Epidermal melanocyte (primary cell): ENCODE data around the gene EXOC4.
"Not testable (repeated sequence)": the region's sequence is repeated elsewhere in the genome, so short reads cannot be mapped to it uniquely, and the experiment has no call there.

Experiments
- DNase-seq: peaks from one replicate; pipeline ENCODE4 v3.0.0; 2011; ENCODE audit warnings: low spot score; ENCODE audit not compliant: insufficient read length

EXOC4 gene

DNA sequence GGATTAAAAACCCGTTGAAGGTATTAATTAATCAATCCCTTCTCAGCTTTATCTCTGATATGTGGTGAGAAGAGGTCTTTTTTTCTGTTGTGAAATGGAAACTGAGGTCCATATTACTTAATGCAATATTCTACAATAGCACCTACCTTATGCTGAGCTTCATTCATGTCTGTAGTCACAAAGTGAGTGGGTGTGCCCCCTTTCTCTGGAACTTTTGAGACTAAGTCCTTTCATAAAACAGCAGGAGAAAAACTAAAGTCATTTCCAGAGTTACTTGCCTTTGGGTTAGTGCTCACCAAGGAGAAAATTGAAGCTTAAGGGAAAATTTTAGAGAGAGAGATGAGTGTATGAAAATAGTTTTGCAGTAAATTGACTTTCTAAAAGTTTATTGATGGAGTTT, 61.2 kb downstream of the EXOC4 start:
- DNase-seq, result no peak

DNA sequence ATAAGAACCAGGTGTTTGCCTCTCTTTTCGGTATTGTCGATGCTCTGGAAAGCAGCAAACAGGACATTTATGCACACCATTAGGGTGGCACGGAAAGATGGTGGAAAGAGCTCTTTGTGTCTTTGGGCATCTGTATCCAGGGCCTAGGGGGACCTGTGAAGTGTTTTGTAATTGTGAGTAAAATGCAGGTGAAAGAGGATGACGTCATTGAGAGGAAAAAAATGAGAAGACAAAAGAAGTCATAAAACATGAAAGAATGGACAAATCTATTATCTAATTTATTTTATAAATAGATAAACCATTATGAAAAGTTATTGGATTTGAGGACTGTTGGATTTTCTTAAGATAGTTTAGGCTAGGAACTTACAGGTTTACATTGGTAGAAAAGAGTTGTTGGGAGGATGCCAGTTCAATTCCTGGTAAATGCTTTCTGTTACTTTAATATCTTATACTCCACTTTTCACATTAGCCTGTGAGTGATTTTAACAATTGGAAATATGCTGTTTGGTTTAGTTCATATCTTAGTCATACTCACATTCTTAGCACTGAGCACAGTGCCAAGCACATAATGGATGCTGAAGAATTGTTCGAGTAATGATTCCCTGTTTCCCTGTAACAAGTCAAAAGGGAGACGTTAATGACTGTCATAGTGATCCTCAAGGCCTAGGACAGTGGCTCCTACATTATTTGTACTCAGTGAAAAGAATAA, 62.6 kb downstream of the EXOC4 start:
- no peak for DNase-seq

GRCh38 chr7:133319842-133320241, 67.0 kb downstream of the EXOC4 start:
- DNase-seq, result no peak

GRCh38 chr7:133320891-133321290, 68.0 kb downstream of the EXOC4 start:
- DNase-seq, result no peak

GRCh38 chr7:133321366-133321765, 68.5 kb downstream of the EXOC4 start:
- DNase-seq, result not testable (repeated sequence)

DNA sequence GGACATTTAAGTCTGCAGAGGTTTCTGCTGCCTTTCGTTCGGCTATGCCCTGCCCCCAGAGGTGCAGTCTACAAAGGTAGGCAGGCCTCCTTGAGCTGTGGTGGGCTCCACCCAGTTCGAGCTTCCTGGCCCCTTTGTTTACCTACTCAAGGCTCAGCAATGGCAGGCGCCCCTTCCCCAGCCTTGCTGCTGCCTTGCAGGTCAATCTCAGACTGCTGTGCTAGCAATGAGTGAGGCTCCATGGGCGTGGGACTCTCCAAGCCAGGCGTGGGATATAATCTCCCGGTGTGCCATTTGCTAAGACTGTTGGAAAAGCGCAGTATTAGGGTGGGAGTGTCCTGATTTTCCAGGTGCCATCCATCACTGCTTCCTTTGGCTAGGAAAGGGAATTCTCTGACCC, 73.9 kb downstream of the EXOC4 start:
- not testable (repeated sequence) for DNase-seq

- not testable (repeated sequence) for DNase-seq
These were observed 75.1 kb downstream of the EXOC4 start for GRCh38 chr7:133328021-133328420.

GRCh38 chr7:133330085-133330484, 77.2 kb downstream of the EXOC4 start:
- DNase-seq, result no peak

DNA sequence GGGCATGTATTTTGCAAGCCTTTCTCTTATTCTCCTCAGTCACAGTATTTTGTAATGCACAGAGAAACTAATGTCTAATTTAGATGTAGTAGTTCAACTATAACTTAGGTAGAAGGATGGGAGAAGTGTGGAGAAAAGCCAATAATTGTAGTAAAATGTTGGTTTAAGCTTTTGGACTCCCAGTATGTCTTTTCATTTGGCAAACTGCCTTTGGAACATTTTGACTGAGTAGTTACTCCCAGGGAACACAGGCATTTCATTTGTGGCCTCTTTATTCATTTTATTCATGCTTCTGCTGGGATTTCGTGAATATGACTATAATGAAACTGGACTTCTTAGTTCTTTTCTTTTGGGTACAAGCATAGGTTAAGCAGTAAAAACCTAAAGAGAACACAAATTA, 79.0 kb downstream of the EXOC4 start:
- DNase-seq, result no peak

DNA sequence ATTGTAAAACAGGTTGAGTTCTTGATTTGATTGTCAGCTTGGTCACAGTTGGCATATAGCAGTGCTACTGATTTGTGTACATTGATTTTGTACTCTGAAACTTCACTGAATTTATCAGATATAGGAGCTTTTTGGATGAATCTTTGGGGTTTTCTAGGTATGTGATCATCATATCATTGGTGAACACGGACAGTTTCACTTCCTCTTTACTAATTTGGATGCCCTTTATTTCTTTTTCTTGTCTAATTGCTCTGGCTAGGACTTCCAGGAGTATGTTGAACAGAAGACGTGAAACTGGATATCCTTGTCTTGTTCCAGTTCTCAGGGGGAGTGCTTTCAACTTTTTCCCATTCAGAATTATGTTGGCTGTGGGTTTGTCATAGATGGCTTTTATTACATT, 86.9 kb downstream of the EXOC4 start:
- DNase-seq, result no peak

- DNase-seq, result no peak
These were observed 91.4 kb downstream of the EXOC4 start for GRCh38 chr7:133344275-133344674.

GRCh38 chr7:133345690-133346421, 93.0 kb downstream of the EXOC4 start:
- DNase-seq, result no peak

DNA sequence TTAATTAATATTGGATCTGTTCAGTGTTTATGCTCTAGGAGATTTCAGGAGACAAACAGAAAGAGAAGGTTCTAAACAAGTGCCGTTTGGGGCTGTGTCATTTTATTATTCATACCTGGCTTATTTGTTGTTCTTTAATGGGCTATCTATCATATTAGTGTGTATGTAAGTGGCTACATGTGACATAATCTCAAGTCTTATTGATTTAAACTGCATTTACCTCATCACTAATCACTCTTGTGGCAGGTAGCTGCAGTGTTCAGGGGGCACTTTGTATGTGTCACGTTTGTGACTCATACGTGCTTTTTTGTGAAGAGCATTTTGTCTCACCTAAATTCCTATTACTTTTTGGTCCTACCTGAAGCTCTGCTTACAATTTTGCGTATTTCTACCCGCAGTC, 95.4 kb downstream of the EXOC4 start:
- DNase-seq, result no peak

- DNase-seq, result no peak
These were observed 96.2 kb downstream of the EXOC4 start for GRCh38 chr7:133349101-133349500.

- DNase-seq, result no peak
These were observed 99.6 kb downstream of the EXOC4 start for GRCh38 chr7:133352430-133352829.

DNA sequence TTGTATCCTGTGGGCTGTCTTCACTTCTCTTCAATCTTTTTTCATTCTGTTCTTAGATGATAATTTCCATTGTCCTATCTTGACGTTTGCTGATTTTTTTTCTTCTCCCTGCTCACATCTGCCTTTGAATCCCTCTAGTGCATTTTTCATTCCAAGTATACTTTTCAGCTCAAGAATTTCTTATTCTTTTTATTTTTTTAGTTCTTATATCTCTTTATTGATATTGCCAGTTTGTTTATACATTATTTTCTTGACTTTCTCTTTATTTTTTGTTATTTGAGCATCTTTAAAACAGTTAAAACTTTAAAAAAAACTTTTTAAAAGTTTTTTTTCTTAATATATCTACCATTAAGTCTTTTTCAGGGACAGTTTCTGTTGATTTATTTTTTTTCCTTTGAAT, 100.9 kb downstream of the EXOC4 start:
- DNase-seq, result no peak

DNA sequence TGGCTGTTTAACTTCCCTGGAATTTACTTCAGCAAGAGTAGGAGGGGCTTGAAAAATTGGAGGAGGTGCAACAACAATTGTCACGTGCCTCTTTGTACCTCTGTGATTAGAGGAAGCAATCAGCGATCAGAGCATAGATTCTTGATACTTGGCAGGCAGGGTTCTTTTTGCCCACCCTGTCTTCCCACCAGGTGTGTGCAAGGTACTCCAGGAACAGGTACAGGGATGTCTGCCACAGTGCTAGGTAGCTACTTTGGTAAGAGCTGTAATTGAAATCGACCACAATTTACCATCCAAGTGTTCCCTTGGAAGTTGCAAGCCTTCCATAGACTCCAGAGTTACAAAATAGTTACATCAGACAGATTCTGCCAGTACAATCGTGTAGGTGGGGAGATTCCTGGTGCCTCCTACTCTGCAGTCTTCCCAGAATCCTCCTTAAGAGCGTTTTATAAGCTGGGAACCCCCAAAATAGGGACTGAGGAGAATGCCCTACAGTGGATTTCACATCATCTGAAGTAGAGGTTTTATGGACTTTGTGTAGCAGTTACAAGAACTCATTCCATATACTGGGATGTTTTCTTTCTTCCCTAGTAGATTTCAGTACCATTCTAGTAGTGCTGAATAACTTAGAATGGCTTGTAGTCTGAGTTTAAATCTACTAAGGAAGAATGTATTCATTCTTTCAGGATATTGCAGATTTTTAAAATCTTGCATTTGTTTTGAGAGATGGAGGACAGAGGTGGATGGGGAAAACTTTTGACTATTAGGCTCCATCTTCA, 101.9 kb downstream of the EXOC4 start:
- no peak for DNase-seq

DNA sequence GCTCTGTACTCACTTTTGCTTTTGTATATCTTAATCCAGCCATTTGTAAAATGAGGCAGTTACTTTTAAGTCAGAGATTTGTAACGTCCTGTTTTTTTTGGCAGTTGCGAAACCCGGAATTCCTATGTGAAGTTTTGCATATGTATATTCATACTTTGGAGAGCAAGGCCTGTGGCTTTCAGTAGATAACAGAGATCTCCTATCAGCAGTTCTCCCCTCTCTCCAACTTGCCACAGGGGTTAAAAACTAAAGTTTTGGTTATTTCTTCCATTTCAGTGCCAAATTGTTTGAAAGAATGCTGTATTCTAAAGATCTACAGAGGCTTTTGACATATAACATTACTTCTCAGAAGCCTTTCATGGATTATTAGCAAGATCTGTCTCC, 102.4 kb downstream of the EXOC4 start:
- no peak for DNase-seq

GRCh38 chr7:133355822-133356221, 102.9 kb downstream of the EXOC4 start:
- no peak for DNase-seq

DNA sequence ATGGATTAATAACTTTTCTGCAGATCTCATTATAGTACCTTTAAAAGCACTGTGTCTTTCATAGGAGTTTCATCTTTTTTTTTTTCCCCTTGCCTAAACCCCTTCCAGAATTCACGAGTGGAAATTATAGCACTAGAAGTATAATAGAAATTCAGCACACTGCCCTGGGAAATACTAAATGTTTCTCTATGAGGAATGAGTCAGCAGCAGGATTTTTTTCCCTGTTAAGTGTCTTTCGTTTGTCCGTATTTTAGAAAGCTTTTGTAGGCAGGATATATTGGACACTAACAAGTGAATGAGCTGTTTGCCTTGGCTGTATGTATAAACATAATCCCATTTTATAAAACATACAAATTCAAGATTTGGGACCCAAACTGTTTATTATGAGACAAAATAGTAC, 105.8 kb downstream of the EXOC4 start:
- no peak for DNase-seq

GRCh38 chr7:133359449-133359848, 106.6 kb downstream of the EXOC4 start:
- no peak for DNase-seq

- no peak for DNase-seq
These were observed 107.3 kb downstream of the EXOC4 start for GRCh38 chr7:133360201-133360600.
